ENCODE data around the gene ENTREP1. TPM values are rescaled to one million over a fixed set of nuclear protein-coding genes. Genes with fewer than 3 reads are reported as not detected.

The ENTREP1 gene
- total RNA-seq, 1 donor from 2014 or later = 1.8 TPM

DNA sequence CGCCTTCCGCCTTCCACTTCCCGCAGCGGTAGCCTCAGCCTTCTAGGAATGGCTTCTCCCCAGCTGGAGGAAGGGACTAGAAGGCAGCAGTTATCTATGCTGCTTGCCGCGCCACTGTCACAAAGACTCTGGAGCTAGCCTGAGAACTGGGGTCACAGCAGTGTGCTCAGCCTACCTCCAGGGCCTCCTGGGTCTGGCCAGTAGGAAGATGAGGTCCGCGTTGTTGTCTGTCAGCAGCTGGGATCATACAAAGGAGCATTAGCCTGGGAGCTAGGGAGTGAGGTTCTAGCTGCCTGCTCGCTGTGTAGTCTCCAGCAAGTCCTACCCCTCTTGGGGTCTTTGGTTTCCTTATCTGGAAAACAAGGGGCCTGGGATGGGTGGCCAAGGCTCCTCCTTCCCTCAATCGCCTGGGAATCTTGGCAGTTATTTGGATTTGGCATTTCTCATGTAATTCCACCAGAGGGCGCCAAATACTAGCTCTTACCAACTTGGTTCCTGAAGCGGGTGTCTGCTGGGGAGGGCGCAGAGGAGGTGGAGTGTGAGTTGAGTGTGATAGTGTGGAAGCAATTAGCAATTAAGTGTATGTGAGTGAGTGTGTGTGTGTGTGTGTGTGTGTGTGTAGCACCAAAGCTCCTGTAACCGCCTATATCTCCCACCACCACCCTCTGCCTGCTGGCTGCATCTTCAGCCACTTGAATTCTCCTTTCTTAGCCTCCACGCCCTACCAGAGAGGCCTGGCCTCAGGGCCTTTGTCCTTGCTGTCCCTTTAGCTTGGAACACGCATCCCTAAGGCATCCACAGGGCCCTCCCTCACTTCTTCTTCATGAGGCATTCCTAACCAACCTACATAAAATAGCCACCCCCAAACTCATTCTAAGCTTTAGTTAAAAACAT is 97.1 kb downstream of the ENTREP1 start:
- Mint-ChIP-seq H3K9me3 (peaks cover 17% of the 10 kb centered on the region), H3K4me3 (no peak overlapping the region), H3K27ac (no peak overlapping the region), H3K36me3 (no peaks in the 10 kb centered on the region), H3K27me3 (ENCODE audit: insufficient read depth, low read depth) (peaks cover 7% of the 10 kb centered on the region), H3K4me1 (peaks cover 3% of the 10 kb centered on the region)
- no peak overlapping the region for H3K4me3 ChIP-seq
- no peak overlapping the region for H3K9ac ChIP-seq
- H3F3A ChIP-seq (ENCODE audit: low read depth) = no peaks in the 10 kb centered on the region
- H3K79me2 ChIP-seq (ENCODE audit: low read depth) = no peaks in the 10 kb centered on the region
- no peak overlapping the region for H3K27ac ChIP-seq
- H3K27me3 ChIP-seq = no peaks in the 10 kb centered on the region
- no peaks in the 10 kb centered on the region for H3K4me1 ChIP-seq
- no peaks in the 10 kb centered on the region for H3K9me3 ChIP-seq (ENCODE audit: low read depth)
- H3K36me3 ChIP-seq = no peaks in the 10 kb centered on the region
- DNase-seq (ENCODE audit: low spot score) = peak; percentile 86
- H3K4me2 ChIP-seq = no peak overlapping the region
- peak overlapping the region; percentile 52 for H2AFZ ChIP-seq (replicated peaks)
- no peaks in the 10 kb centered on the region for H4K20me1 ChIP-seq (ENCODE audit: low read depth)
- TF ChIP-seq EZH2phosphoT487 (IDR thresholded peaks at IDR 0.05) = no peak
- TF ChIP-seq, protein P1, sequence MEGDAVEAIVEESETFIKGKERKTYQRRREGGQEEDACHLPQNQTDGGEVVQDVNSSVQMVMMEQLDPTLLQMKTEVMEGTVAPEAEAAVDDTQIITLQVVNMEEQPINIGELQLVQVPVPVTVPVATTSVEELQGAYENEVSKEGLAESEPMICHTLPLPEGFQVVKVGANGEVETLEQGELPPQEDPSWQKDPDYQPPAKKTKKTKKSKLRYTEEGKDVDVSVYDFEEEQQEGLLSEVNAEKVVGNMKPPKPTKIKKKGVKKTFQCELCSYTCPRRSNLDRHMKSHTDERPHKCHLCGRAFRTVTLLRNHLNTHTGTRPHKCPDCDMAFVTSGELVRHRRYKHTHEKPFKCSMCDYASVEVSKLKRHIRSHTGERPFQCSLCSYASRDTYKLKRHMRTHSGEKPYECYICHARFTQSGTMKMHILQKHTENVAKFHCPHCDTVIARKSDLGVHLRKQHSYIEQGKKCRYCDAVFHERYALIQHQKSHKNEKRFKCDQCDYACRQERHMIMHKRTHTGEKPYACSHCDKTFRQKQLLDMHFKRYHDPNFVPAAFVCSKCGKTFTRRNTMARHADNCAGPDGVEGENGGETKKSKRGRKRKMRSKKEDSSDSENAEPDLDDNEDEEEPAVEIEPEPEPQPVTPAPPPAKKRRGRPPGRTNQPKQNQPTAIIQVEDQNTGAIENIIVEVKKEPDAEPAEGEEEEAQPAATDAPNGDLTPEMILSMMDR (IDR thresholded peaks at IDR 0.05) = peak; percentile 79

DNA sequence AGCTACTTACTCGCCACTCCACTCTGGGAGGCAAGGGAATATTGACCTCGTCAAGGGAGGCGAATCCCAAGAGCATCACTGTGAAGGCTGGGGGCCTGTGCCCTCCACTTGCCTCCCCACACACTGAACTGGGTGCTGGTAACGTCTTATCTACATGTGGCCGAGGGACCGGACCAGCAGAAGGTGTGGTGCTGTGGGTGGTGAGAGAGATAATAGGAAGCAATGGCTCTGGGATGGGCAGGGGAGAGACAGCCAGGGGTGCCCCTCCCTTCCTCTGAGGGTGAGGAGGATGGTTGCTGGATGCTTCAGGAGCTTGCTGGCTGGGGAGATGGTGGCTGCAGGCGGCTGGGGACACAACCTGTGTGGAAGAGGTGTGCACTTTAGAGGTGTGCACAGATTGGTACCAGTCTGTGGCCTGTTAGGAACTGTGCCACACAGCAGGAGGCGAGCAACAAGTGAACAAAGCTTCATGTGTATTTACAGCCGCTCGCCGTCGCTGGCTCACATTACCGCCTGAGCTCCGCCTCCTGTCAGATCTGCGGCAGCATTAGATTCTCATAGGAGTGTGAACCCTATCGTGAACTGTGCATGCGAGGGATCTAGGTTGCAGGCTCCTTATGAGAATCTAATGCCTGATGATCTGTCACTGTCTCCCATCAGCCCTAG is 100.3 kb downstream of the ENTREP1 start:
- no peak for DNase-seq (ENCODE audit: low spot score)
- H3K27me3 Mint-ChIP-seq (ENCODE audit: insufficient read depth, low read depth) = peaks cover 7% of the 10 kb centered on the region
- Histone ChIP-seq H3K4me3 (no peak overlapping the region), H3K36me3 (no peaks in the 10 kb centered on the region), H2AFZ (replicated peaks) (no peak overlapping the region), H3K4me1 (peaks cover 3% of the 10 kb centered on the region), H4K20me1 (ENCODE audit: low read depth) (no peaks in the 10 kb centered on the region), H3K9ac (no peak overlapping the region), H3K27ac (no peak overlapping the region), H3F3A (ENCODE audit: low read depth) (no peaks in the 10 kb centered on the region), H3K79me2 (ENCODE audit: low read depth) (no peaks in the 10 kb centered on the region), H3K9me3 (ENCODE audit: low read depth) (no peaks in the 10 kb centered on the region), H3K4me2 (no peak overlapping the region), H3K27me3 (no peaks in the 10 kb centered on the region)
- H3K4me3 Mint-ChIP-seq = no peak overlapping the region
- no peaks in the 10 kb centered on the region for H3K36me3 Mint-ChIP-seq
- no peak overlapping the region for H3K27ac Mint-ChIP-seq
- H3K9me3 Mint-ChIP-seq = peaks cover 18% of the 10 kb centered on the region
- no peak for TF ChIP-seq EZH2 (IDR thresholded peaks at IDR 0.05)
- TF ChIP-seq, protein P1 (IDR thresholded peaks at IDR 0.05) = no peak
- TF ChIP-seq EZH2phosphoT487 (IDR thresholded peaks at IDR 0.05) = no peak
- peaks cover 5% of the 10 kb centered on the region for H3K4me1 Mint-ChIP-seq

DNA sequence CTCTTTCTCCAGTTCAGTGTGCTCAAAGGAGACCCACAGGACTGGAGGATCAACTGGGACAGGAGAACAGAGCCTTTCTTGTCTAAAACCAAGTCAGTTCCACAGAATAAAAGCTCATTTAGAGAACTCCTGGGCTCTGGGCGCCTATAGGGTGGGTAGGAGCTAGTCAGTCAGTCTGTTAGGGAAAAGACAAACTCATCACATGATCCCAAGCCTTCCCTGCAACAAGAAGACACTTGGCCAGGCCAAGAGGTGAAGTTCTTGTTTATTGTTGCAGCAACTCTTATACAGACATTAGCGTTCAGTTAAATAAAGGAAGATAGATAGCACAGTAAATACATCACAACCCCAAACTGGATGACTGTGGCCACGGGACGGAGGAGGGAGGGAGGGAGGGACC is 102.3 kb downstream of the ENTREP1 start:
- H3K4me1 ChIP-seq = peaks cover 10% of the 10 kb centered on the region
- no peak overlapping the region for H3K4me3 Mint-ChIP-seq
- H4K20me1 ChIP-seq (ENCODE audit: low read depth) = no peaks in the 10 kb centered on the region
- H3F3A ChIP-seq (ENCODE audit: low read depth) = no peaks in the 10 kb centered on the region
- H3K27me3 Mint-ChIP-seq (ENCODE audit: insufficient read depth, low read depth) = peaks cover 11% of the 10 kb centered on the region
- H3K9me3 Mint-ChIP-seq = peaks cover 27% of the 10 kb centered on the region
- H3K36me3 Mint-ChIP-seq = peaks cover 6% of the 10 kb centered on the region
- no peaks in the 10 kb centered on the region for H3K79me2 ChIP-seq (ENCODE audit: low read depth)
- H3K36me3 ChIP-seq = no peaks in the 10 kb centered on the region
- TF ChIP-seq, protein P1 (IDR thresholded peaks at IDR 0.05) = no peak
- no peak for TF ChIP-seq EZH2phosphoT487 (IDR thresholded peaks at IDR 0.05)
- no peak for TF ChIP-seq EZH2 (IDR thresholded peaks at IDR 0.05)
- H2AFZ ChIP-seq (replicated peaks) = no peak overlapping the region
- no peak overlapping the region for H3K4me3 ChIP-seq
- H3K4me1 Mint-ChIP-seq = peaks cover 17% of the 10 kb centered on the region
- DNase-seq (ENCODE audit: low spot score) = no peak
- H3K9ac ChIP-seq = no peak overlapping the region
- peak overlapping the region; percentile 33 for H3K27ac Mint-ChIP-seq
- H3K4me2 ChIP-seq = no peak overlapping the region
- H3K27me3 ChIP-seq = no peaks in the 10 kb centered on the region
- no peaks in the 10 kb centered on the region for H3K9me3 ChIP-seq (ENCODE audit: low read depth)
- H3K27ac ChIP-seq = no peak overlapping the region

All from neural progenitor cell (in vitro differentiated cells).